ENCODE data around the gene GLI3.

The GLI3 gene

GRCh38 chr7:42194238-42194637, 42.8 kb downstream of the GLI3 start:
- TF ChIP-seq POLR2AphosphoS5 (IDR thresholded peaks at IDR 0.05; ENCODE audit: low read depth, low read length) (no peak), SIN3A (IDR thresholded peaks at IDR 0.05; ENCODE audit: borderline replicate concordance, insufficient read depth, low read length) (no peak), FOXP2 (optimal IDR thresholded peaks at IDR 0.05; ENCODE audit: borderline replicate concordance, extremely low read depth, extremely low read length, insufficient read depth) (no peak), TAF1 (IDR thresholded peaks at IDR 0.05; ENCODE audit: borderline replicate concordance, insufficient read depth, low read length) (no peak), REST (IDR thresholded peaks at IDR 0.05; ENCODE audit: insufficient read depth in 1 of 2, low read depth in 2 of 2, low read length in 2 of 2) (no peak)

- no peak for TF ChIP-seq POLR2AphosphoS5 (IDR thresholded peaks at IDR 0.05; ENCODE audit: low read depth, low read length)
- no peak for TF ChIP-seq SIN3A (IDR thresholded peaks at IDR 0.05; ENCODE audit: borderline replicate concordance, insufficient read depth, low read length)
- TF ChIP-seq FOXP2 (optimal IDR thresholded peaks at IDR 0.05; ENCODE audit: borderline replicate concordance, extremely low read depth, extremely low read length, insufficient read depth), result no peak
- TF ChIP-seq TAF1 (IDR thresholded peaks at IDR 0.05; ENCODE audit: borderline replicate concordance, insufficient read depth, low read length), result no peak
- no peak for TF ChIP-seq REST (IDR thresholded peaks at IDR 0.05; ENCODE audit: insufficient read depth in 1 of 2, low read depth in 2 of 2, low read length in 2 of 2)
Observed at GRCh38 chr7:42193471-42194129, 43.4 kb downstream of the GLI3 start.

- no peak for TF ChIP-seq TAF1 (IDR thresholded peaks at IDR 0.05; ENCODE audit: borderline replicate concordance, insufficient read depth, low read length)
- no peak for TF ChIP-seq SIN3A (IDR thresholded peaks at IDR 0.05; ENCODE audit: borderline replicate concordance, insufficient read depth, low read length)
- no peak for TF ChIP-seq REST (IDR thresholded peaks at IDR 0.05; ENCODE audit: insufficient read depth in 1 of 2, low read depth in 2 of 2, low read length in 2 of 2)
- TF ChIP-seq FOXP2 (optimal IDR thresholded peaks at IDR 0.05; ENCODE audit: borderline replicate concordance, extremely low read depth, extremely low read length, insufficient read depth), result no peak
- no peak for TF ChIP-seq POLR2AphosphoS5 (IDR thresholded peaks at IDR 0.05; ENCODE audit: low read depth, low read length)
Observed at GRCh38 chr7:42192851-42193461, 44.1 kb downstream of the GLI3 start.

- no peak for TF ChIP-seq TAF1 (IDR thresholded peaks at IDR 0.05; ENCODE audit: borderline replicate concordance, insufficient read depth, low read length)
- no peak for TF ChIP-seq POLR2AphosphoS5 (IDR thresholded peaks at IDR 0.05; ENCODE audit: low read depth, low read length)
- TF ChIP-seq FOXP2 (optimal IDR thresholded peaks at IDR 0.05; ENCODE audit: borderline replicate concordance, extremely low read depth, extremely low read length, insufficient read depth), result no peak
- no peak for TF ChIP-seq REST (IDR thresholded peaks at IDR 0.05; ENCODE audit: insufficient read depth in 1 of 2, low read depth in 2 of 2, low read length in 2 of 2)
- no peak for TF ChIP-seq SIN3A (IDR thresholded peaks at IDR 0.05; ENCODE audit: borderline replicate concordance, insufficient read depth, low read length)
Observed at GRCh38 chr7:42192066-42192465, 44.9 kb downstream of the GLI3 start.
